ENCODE measurements around the gene PHACTR1. TPM values are rescaled to one million over a fixed set of nuclear protein-coding genes. Genes with fewer than 3 reads are reported as not detected.

PHACTR1 gene
- total and polyA plus RNA-seq, 2 of the 4 experiments (the other 2 are of a cell fraction), result not detected

DNA sequence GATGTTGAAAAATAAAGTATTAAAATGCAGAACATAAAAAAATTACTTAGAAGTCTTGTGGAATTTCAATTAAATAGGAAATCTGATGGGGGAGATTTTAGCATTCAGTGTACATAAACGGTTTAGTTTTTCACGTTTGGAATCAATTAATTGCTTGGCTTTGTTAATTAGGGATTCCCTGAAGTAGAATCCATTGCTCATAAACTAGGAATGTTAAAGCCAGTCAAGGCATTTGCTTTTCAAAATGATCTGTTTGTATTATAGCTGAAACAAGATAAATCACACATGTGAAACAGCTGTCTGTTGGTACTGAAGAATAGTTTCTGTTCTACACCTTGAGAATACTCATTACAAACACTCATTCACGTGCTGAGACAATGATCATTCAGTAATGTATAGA, 313.8 kb downstream of the PHACTR1 start:
- CTCF ChIA-PET, result no interaction called here
- TF ChIP-seq RCOR1 (IDR thresholded peaks at IDR 0.05; ENCODE audit: insufficient replicate concordance, low read length) (no peak), BHLHE40 (IDR thresholded peaks at IDR 0.05; ENCODE audit: low read depth, low read length) (no peak), CHD1 (IDR thresholded peaks at IDR 0.05; ENCODE audit: low read depth, low read length) (no peak), MAZ (IDR thresholded peaks at IDR 0.05; ENCODE audit: borderline replicate concordance, low read depth, low read length) (no peak), RFX5 (IDR thresholded peaks at IDR 0.05; ENCODE audit: low read depth, low read length) (no peak), MXI1 (IDR thresholded peaks at IDR 0.05; ENCODE audit: borderline replicate concordance, low read depth, low read length) (no peak), POLR2A (IDR thresholded peaks at IDR 0.05; ENCODE audit: low read depth, low read length) (no peak), MAFK (IDR thresholded peaks at IDR 0.05; ENCODE audit: low read depth, low read length) (no peak)
- TF ChIP-seq, protein P1, sequence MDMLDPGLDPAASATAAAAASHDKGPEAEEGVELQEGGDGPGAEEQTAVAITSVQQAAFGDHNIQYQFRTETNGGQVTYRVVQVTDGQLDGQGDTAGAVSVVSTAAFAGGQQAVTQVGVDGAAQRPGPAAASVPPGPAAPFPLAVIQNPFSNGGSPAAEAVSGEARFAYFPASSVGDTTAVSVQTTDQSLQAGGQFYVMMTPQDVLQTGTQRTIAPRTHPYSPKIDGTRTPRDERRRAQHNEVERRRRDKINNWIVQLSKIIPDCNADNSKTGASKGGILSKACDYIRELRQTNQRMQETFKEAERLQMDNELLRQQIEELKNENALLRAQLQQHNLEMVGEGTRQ (IDR thresholded peaks at IDR 0.05; ENCODE audit: low read depth, low read length), result no peak

More for the DNA sequence above, 313.8 kb downstream of the PHACTR1 start:
- Histone ChIP-seq H3K36me3 (ENCODE audit: control insufficient read depth, insufficient read depth, low read length) (no peaks in the 10 kb centered on the region), H3K14ac (replicated peaks; ENCODE audit: low read depth, low read length) (no peak overlapping the region), H4K91ac (ENCODE audit: insufficient read depth, low read depth, low read length) (no peak overlapping the region), H4K5ac (ENCODE audit: low read depth, low read length) (no peak overlapping the region), H3K56ac (ENCODE audit: extremely low read depth, insufficient read depth, low read length) (no peak overlapping the region), H3K4me2 (ENCODE audit: low read depth, low read length) (no peak overlapping the region), H2AFZ (replicated peaks; ENCODE audit: low read length, poor library complexity) (no peak overlapping the region), H4K8ac (ENCODE audit: low read depth in 2 of 2, low read length in 2 of 2) (no peak overlapping the region), H2AK9ac (replicated peaks; ENCODE audit: low read depth, low read length, poor library complexity) (no peak overlapping the region), H3K4me3 (ENCODE audit: insufficient read depth, low read depth, low read length) (no peak overlapping the region), H3K9me3 (ENCODE audit: control insufficient read depth, insufficient read depth, low read length) (no peaks in the 10 kb centered on the region), H2BK5ac (ENCODE audit: low read depth, low read length, poor library complexity, severe bottlenecking) (no peak overlapping the region), H3K27me3 (ENCODE audit: control insufficient read depth, insufficient read depth, low read length) (no peaks in the 10 kb centered on the region), H2BK15ac (ENCODE audit: low read depth, low read length) (no peak overlapping the region), H3K23ac (ENCODE audit: low read depth, low read length) (no peak overlapping the region), H3K9me1 (ENCODE audit: insufficient read depth, low read length) (no peaks in the 10 kb centered on the region), H3K27ac (ENCODE audit: insufficient read depth, low read length) (no peak overlapping the region), H3K4me1 (ENCODE audit: control insufficient read depth, insufficient read depth, low read length) (no peaks in the 10 kb centered on the region), H3K79me1 (ENCODE audit: low read depth in 1 of 2, low read length in 2 of 2) (no peaks in the 10 kb centered on the region), H3K9ac (ENCODE audit: low read depth, low read length) (no peak overlapping the region), H2BK120ac (ENCODE audit: low read depth, low read length) (no peak overlapping the region), H2AK5ac (ENCODE audit: low read depth, low read length) (no peak overlapping the region), H3K4ac (ENCODE audit: low read depth, low read length) (no peak overlapping the region), H2BK20ac (ENCODE audit: low read depth, low read length) (no peak overlapping the region), H3K18ac (ENCODE audit: low read depth, low read length) (no peak overlapping the region), H4K20me1 (ENCODE audit: insufficient read depth, low read length) (no peaks in the 10 kb centered on the region)
- dilution Hi-C loops (cut with HindIII; ENCODE audit: low sequenced_read_pairs, unreplicated experiment), result no loop called here
- no peak for ATAC-seq (ENCODE audit: low read depth)
- DNase-seq, result no peak
- intact Hi-C loops (cut with micrococcal nuclease), result no loop called here
- in situ Hi-C loops (cut with MboI; ENCODE audit: low sequenced_read_pairs), result no loop called here
- BruUV-seq (replicated peaks), result no TSS peak
- WGBS, 2 experiments (ENCODE audit: extremely low coverage in 2 of 2, insufficient read length in 1 of 2), result no CpG with 5 or more reads among the region's 3 CpGs
- POLR2A ChIA-PET (ENCODE audit: unreplicated experiment), result no interaction called here
